K562 (cell line): ENCODE results near the gene SH3TC2. TPM values are rescaled to one million over a fixed set of nuclear protein-coding genes. Genes with fewer than 3 reads are reported as not detected.
A peak's percentile ranks its signal among the peaks of the same experiment; 100 is the strongest.

Experiments
- ATAC-seq: fragments of 200-7000 bp; cut with Tn5 transposase; 3 replicates; pipeline ENCODE4 v1.9.1; 2020; ENCODE audit warnings: moderate library complexity
- BruUV-seq: library from RNA; stranded (reverse); fragments of 400-500 nt; replicated peaks from 2 replicates; lab custom pipeline; 2021; lab: Mats Ljungman, UMichigan
- CTCF ChIA-PET: fragments of 300-600 bp; formaldehyde crosslinking; extraction: SDS; loops from one replicate; lab custom pipeline; 2021; ENCODE audit warnings: low intra/inter-chr PET ratio; lab: Yijun Ruan, JAX
- POLR2A ChIA-PET: fragments of 300-600, 350-650 bp; sonication (Branson Sonifier 250); formaldehyde crosslinking; extraction: SDS; loops from one replicate; lab custom pipeline; 2021; ENCODE audit warnings: antibody characterized with exemption, inconsistent platforms; lab: Yijun Ruan, JAX
- DNase-seq, 4 experiments: peaks; one replicate each; pipeline versions ENCODE4 v3.0.0 to v3.0.0-alpha.2; 2011 to 2018; ENCODE audit warnings: low spot score in 3 of 4, mixed read lengths in 3 of 4; ENCODE audit errors: extremely low read depth in 1 of 4
- FAIRE-seq: peaks from 2 replicates; lab custom pipeline; 2011; peaks lifted over from hg19 to GRCh38; lab: Jason Lieb, UNC
- H2AFZ ChIP-seq: 2 replicates; pipeline ENCODE4 v1.6.0; 2011; ENCODE audit warnings: low read depth, low read length, control low read depth, inconsistent platforms
- H3K27ac ChIP-seq: fragments of 200-600 bp; 3 replicates; pipeline ENCODE4 v1.8.0; 2011; ENCODE audit warnings: low read depth, mild to moderate bottlenecking, control low read depth, inconsistent platforms, low read length, moderate library complexity, mixed read lengths; ENCODE audit errors: extremely low read depth
- H3K27me3 ChIP-seq, 2 experiments: fragments of 300-600 bp in 1 of 2; 2 replicates in 1 of 2; 3 replicates in 1 of 2; pipeline versions ENCODE4 v1.6.0 to v1.8.0; 2011; ENCODE audit warnings: inconsistent platforms in 2 of 2, low read length in 2 of 2, mild to moderate bottlenecking in 1 of 2, mixed read lengths in 1 of 2, moderate library complexity in 1 of 2; ENCODE audit not compliant: control insufficient read depth in 2 of 2, insufficient read depth in 2 of 2
- H3K36me3 ChIP-seq: fragments of 300-600 bp; 3 replicates; pipeline ENCODE4 v1.8.0; 2011; ENCODE audit warnings: mild to moderate bottlenecking, low read length, inconsistent platforms; ENCODE audit not compliant: control insufficient read depth, insufficient read depth
- H3K4me1 ChIP-seq, 2 experiments: fragments of 200-600 bp in 1 of 2; replicated peaks in 1 of 2; 2 replicates in 1 of 2; 3 replicates in 1 of 2; pipeline versions ENCODE4 v1.5.1 to v1.8.0; 2011; ENCODE audit warnings: inconsistent platforms in 2 of 2, low read length in 2 of 2, mild to moderate bottlenecking in 1 of 2, mixed read lengths in 1 of 2, moderate library complexity in 1 of 2; ENCODE audit not compliant: control insufficient read depth in 2 of 2, insufficient read depth in 2 of 2
- H3K4me2 ChIP-seq: 2 replicates; pipeline ENCODE4 v1.6.1; 2011; ENCODE audit warnings: low read length, control low read depth, inconsistent platforms, mixed read lengths; ENCODE audit not compliant: insufficient read depth
- H3K4me3 ChIP-seq: fragments of 200-600 bp; sonication (generic), shearing (Covaris generic); 2 replicates; pipeline ENCODE4 v1.5.1; 2016; ENCODE audit warnings: control low read depth, inconsistent platforms
- H3K79me2 ChIP-seq: fragments of 200-600 bp; 3 replicates; pipeline ENCODE4 v1.8.0; 2011; ENCODE audit warnings: low read length, inconsistent platforms; ENCODE audit not compliant: control insufficient read depth, insufficient read depth
- H3K9ac ChIP-seq, 2 experiments: 2 replicates each; pipeline versions ENCODE4 v1.6.0 to v1.6.1; 2011; ENCODE audit warnings: low read depth in 2 of 2, low read length in 2 of 2, control low read depth in 1 of 2, inconsistent platforms in 1 of 2, mild to moderate bottlenecking in 1 of 2, mixed read lengths in 1 of 2; ENCODE audit not compliant: insufficient read depth in 1 of 2
- H3K9me1 ChIP-seq: one replicate; pipeline ENCODE4 v1.6.0; 2011; ENCODE audit warnings: inconsistent platforms, mild to moderate bottlenecking, low read length, moderate library complexity; ENCODE audit not compliant: control insufficient read depth, insufficient read depth
- H3K9me3 ChIP-seq: replicated peaks from 2 replicates; pipeline ENCODE4 v1.5.1; 2011; ENCODE audit warnings: low read depth, low read length, inconsistent platforms; ENCODE audit not compliant: control insufficient read depth, insufficient read depth
- H4K20me1 ChIP-seq: replicated peaks from 2 replicates; pipeline ENCODE4 v1.6.1; 2011; ENCODE audit warnings: low read length, inconsistent platforms, mixed read lengths; ENCODE audit not compliant: control insufficient read depth, insufficient read depth
- BCL6 ChIP-seq: fragments of 250-450 bp; sonication (Bioruptor Pico); IDR thresholded peaks from 2 replicates; pipeline ENCODE4 v1.4.0; 2020
- BRD9 ChIP-seq: fragments of 450-650 bp; IDR thresholded peaks from 2 replicates; pipeline ENCODE4 v1.6.1; 2018; ENCODE audit warnings: low read depth; ENCODE audit not compliant: partially characterized antibody
- HMBOX1 ChIP-seq: sonication (generic); IDR thresholded peaks from 2 replicates; pipeline ENCODE4 v1.6.1; 2016
- REST ChIP-seq, 2 experiments: fragments of 450-650 bp; formaldehyde crosslinking in 1 of 2; IDR thresholded peaks; 2 replicates each; pipeline versions ENCODE4 v1.4.0 to v1.6.1; 2014 to 2020; ENCODE audit warnings: mild to moderate bottlenecking in 2 of 2, borderline replicate concordance in 1 of 2, low read depth in 1 of 2
- SIX5 ChIP-seq, 2 experiments: IDR thresholded peaks; 2 replicates each; pipeline ENCODE4 v1.6.1; 2011; ENCODE audit warnings: low read length in 2 of 2, borderline replicate concordance in 1 of 2, low read depth in 1 of 2, mild to moderate bottlenecking in 1 of 2, moderate library complexity in 1 of 2; ENCODE audit not compliant: insufficient read depth in 1 of 2
- TRIM28 ChIP-seq: fragments of 450-650 bp; IDR thresholded peaks from 2 replicates; pipeline ENCODE4 v1.6.1; 2017
- ZNF395 ChIP-seq: fragments of 200-800 bp; sonication (Bioruptor generic); IDR thresholded peaks from 2 replicates; pipeline ENCODE4 v1.6.1; 2017; ENCODE audit warnings: missing genetic modification characterization, missing compliant biosample characterization
- ZNF445 ChIP-seq: fragments of 250-450 bp; sonication (Bioruptor Pico); IDR thresholded peaks from 2 replicates; pipeline ENCODE4 v1.4.0; 2020; ENCODE audit warnings: low read depth, mild to moderate bottlenecking, moderate library complexity
- ZSCAN29 ChIP-seq: fragments of 450-650 bp; IDR thresholded peaks from 2 replicates; pipeline ENCODE4 v1.6.1; 2017
- in situ Hi-C: fragments of 300-500 bp; cut with MboI; formaldehyde crosslinking; loops from 4 replicates; pipeline ENCODE4 v1.15.0; 2018; ENCODE audit warnings: inconsistent platforms, mixed read lengths
- intact Hi-C: fragments of 100-400 bp; cut with micrococcal nuclease; formaldehyde crosslinking; loops from 2 replicates; pipeline ENCODE4 v1.14.2; 2022
- polyA plus RNA-seq, 8 experiments: library from polyadenylated mRNA; depleted of rRNA in 4 of 8; stranded (reverse) in 5 of 8; unstranded in 3 of 8; fragments of >200 nt; fragmentation: Nextera tagmentation in 2 of 8; fragmentation: Illumina TruSeq in 1 of 8; extraction: Ambion mirVana in 2 of 8; extraction: Trizol in 1 of 8; gene quantifications; 2 replicates each; pipeline versions ENCODE4 v1.2.1 to v1.2.3, GENCODE V29; 2011 to 2014; ENCODE audit warnings: inconsistent platforms in 1 of 8, missing spikeins in 1 of 8
- total RNA-seq, 7 experiments: library from RNA; depleted of rRNA in 6 of 7; stranded (reverse); fragments of >200 nt in 6 of 7; fragmentation: Illumina TruSeq in 2 of 7; extraction: Trizol in 2 of 7; gene quantifications; 2 replicates each; pipeline versions ENCODE4 v1.2.1 to v1.2.3, GENCODE V29; 2011 to 2021; ENCODE audit warnings: low replicate concordance in 1 of 7
- TF ChIP-seq, protein P1 (sequence below): fragments of 450-650 bp; formaldehyde crosslinking; conservative IDR thresholded peaks from 2 replicates; pipeline ENCODE4 v1.4.0; 2022; ENCODE audit warnings: mild to moderate bottlenecking, missing genetic modification characterization

SH3TC2 gene
- total and polyA plus RNA-seq, 9 of the 15 experiments (the other 6 are each of a cell fraction or from before 2014, with no cell fraction given): 0.03 to 0.80 (median 0.55) TPM; not detected in 1

DNA sequence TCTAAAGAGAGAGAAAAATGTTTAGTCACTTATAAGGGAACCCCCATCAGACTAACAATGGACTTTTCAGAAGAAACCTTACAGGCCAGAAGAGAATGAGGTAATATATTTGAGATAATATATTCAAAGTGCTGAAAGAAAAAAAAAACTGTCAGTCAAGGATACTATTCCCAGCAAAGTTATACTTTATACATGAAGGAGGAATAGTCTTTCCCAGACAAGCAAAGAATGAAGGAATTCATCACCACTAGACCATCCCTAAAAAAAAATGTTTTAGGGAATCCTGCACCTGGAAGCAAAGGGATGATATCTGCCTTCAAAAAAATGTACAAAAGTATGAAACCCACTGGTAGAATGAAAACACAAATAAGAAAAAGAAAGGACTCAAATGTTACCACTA lies 37.5 kb upstream of the SH3TC2 start (continued):
- TF ChIP-seq HMBOX1 (no peak), ZSCAN29 (no peak), BRD9 (no peak)

DNA sequence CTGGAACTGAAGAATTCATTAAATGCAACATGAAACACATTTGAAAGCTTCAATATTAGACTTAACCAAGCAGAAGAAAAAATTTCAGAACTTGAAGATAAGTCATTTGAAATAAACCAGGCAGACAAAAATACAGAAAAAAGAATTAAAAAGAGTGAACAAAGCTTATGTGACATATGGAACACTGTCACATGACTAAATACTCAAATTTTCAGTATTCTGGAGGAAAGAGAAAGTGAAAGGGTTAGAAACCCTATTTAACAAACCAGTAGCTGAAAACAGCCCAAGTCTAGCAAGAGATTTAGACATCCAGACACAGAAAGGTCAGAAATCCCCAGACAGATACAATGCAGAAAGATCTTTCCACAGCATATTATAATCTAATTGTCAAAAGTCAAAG lies 37.1 kb upstream of the SH3TC2 start:
- Histone ChIP-seq H3K4me1 (no peaks in the 10 kb centered on the region), H3K9ac (no peak overlapping the region), H3K36me3 (no peaks in the 10 kb centered on the region), H3K79me2 (no peaks in the 10 kb centered on the region), H3K27me3 (no peaks in the 10 kb centered on the region), H3K4me2 (no peak overlapping the region), H3K4me3 (no peak overlapping the region), H2AFZ (no peak overlapping the region), H3K27ac (no peak overlapping the region), H3K9me3 (no peaks in the 10 kb centered on the region), H4K20me1 (no peaks in the 10 kb centered on the region), H3K9me1 (no peaks in the 10 kb centered on the region)
- intact Hi-C loops: no loop called here
- no TSS peak for BruUV-seq
- ChIA-PET POLR2A (no interaction called here), CTCF (no interaction called here)
- FAIRE-seq: no peak
- ATAC-seq: no peak
- DNase-seq: no peak
- in situ Hi-C loops: no loop called here
- no peak for TF ChIP-seq SIX5 (IDR thresholded peaks at IDR 0.05; ENCODE audit: borderline replicate concordance in 1 of 2, insufficient read depth in 1 of 2, low read depth in 1 of 2, low read length in 2 of 2)
- TF ChIP-seq ZNF445: no peak
- TF ChIP-seq TRIM28: peak; percentile 36; the same call in 1 of the 2 replicates
- TF ChIP-seq, protein P1, sequence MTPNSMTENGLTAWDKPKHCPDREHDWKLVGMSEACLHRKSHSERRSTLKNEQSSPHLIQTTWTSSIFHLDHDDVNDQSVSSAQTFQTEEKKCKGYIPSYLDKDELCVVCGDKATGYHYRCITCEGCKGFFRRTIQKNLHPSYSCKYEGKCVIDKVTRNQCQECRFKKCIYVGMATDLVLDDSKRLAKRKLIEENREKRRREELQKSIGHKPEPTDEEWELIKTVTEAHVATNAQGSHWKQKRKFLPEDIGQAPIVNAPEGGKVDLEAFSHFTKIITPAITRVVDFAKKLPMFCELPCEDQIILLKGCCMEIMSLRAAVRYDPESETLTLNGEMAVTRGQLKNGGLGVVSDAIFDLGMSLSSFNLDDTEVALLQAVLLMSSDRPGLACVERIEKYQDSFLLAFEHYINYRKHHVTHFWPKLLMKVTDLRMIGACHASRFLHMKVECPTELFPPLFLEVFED (CRISPR knock-in tag): no peak
- no peak for TF ChIP-seq ZNF395 (CRISPR knock-in tag)
- no peak for TF ChIP-seq REST (IDR thresholded peaks at IDR 0.05; ENCODE audit: borderline replicate concordance)
- no peak for TF ChIP-seq REST (CRISPR knock-in tag; IDR thresholded peaks at IDR 0.05; ENCODE audit: low read depth)
- no peak for TF ChIP-seq BCL6 (CRISPR knock-in tag)
